Caco-2 (cell line): ENCODE data around the gene MRPL39. TPM values are rescaled to one million over a fixed set of nuclear protein-coding genes. Genes with fewer than 3 reads are reported as not detected.

Experiments used
- BruUV-seq: library from RNA; stranded (reverse); fragments of 400-500 nt; replicated peaks from 2 replicates; lab custom pipeline; 2021; lab: Mats Ljungman, UMichigan
- CTCF ChIA-PET: fragments of 300-600 bp; sonication (Branson Sonifier 250); formaldehyde crosslinking; loops from one replicate; lab custom pipeline; 2022; ENCODE audit warnings: antibody characterized with exemption; lab: Charles Lee
- POLR2A ChIA-PET: fragments of 300-600 bp; sonication (Branson Sonifier 250); formaldehyde crosslinking; loops from one replicate; lab custom pipeline; 2022; ENCODE audit warnings: antibody characterized with exemption; lab: Charles Lee
- DNase-seq, 2 experiments: peaks; one replicate each; pipeline versions ENCODE4 v3.0.0 to v3.0.0-alpha.2; 2020 to 2022
- H3K27me3 ChIP-seq: replicated peaks from 2 replicates; pipeline ENCODE4 v1.6.0; 2011; ENCODE audit warnings: low read length; ENCODE audit not compliant: control insufficient read depth, insufficient read depth
- H3K36me3 ChIP-seq: 2 replicates; pipeline ENCODE4 v1.5.1; 2011; ENCODE audit warnings: low read length; ENCODE audit not compliant: control insufficient read depth, insufficient read depth
- H3K4me1 ChIP-seq: fragments of 250-450 bp; sonication (Bioruptor Pico); 2 replicates; pipeline ENCODE4 v1.5.1; 2020; ENCODE audit warnings: mild to moderate bottlenecking
- H3K4me3 ChIP-seq: 2 replicates; pipeline ENCODE4 v1.5.1; 2011; ENCODE audit warnings: low read depth, mild to moderate bottlenecking, control low read depth, low read length
- H3K9me3 ChIP-seq: fragments of 250-450 bp; sonication (Bioruptor Pico); 2 replicates; pipeline ENCODE4 v1.5.1; 2020; ENCODE audit warnings: mild to moderate bottlenecking, moderate library complexity
- H3K27ac Mint-ChIP-seq: one replicate; pipeline ENCODE4 v1.8.0; 2022; ENCODE audit warnings: mixed read lengths; ENCODE audit not compliant: unreplicated experiment
- H3K27me3 Mint-ChIP-seq: one replicate; pipeline ENCODE4 v1.8.0; 2022; ENCODE audit warnings: mixed read lengths; ENCODE audit not compliant: insufficient read depth, unreplicated experiment
- H3K36me3 Mint-ChIP-seq: one replicate; pipeline ENCODE4 v1.8.0; 2022; ENCODE audit warnings: mild to moderate bottlenecking, mixed read lengths; ENCODE audit not compliant: insufficient read depth, unreplicated experiment
- H3K4me1 Mint-ChIP-seq: one replicate; pipeline ENCODE4 v1.8.0; 2022; ENCODE audit warnings: low read depth, mixed read lengths; ENCODE audit not compliant: unreplicated experiment
- H3K4me3 Mint-ChIP-seq: one replicate; pipeline ENCODE4 v1.8.0; 2022; ENCODE audit warnings: mild to moderate bottlenecking, moderate library complexity, mixed read lengths; ENCODE audit not compliant: unreplicated experiment
- H3K9me3 Mint-ChIP-seq: one replicate; pipeline ENCODE4 v1.8.0; 2022; ENCODE audit warnings: mixed read lengths; ENCODE audit not compliant: unreplicated experiment
- CTCF ChIP-seq, 2 experiments: fragments of 200-600 bp in 1 of 2; IDR thresholded peaks; 1 replicate in 1 of 2; 2 replicates in 1 of 2; pipeline versions ENCODE4 v1.5.1 to v1.8.0; 2011 to 2022; ENCODE audit warnings: antibody characterized with exemption in 1 of 2, control low read depth in 1 of 2, inconsistent platforms in 1 of 2, low read depth in 1 of 2, low read length in 1 of 2, mild to moderate bottlenecking in 1 of 2, moderate library complexity in 1 of 2; ENCODE audit not compliant: insufficient read depth in 1 of 2, severe bottlenecking in 1 of 2, unreplicated experiment in 1 of 2
- intact Hi-C: fragments of 100-400 bp; cut with micrococcal nuclease; formaldehyde crosslinking; loops from one replicate; pipeline ENCODE4 v1.10.0; 2022; ENCODE audit not compliant: unreplicated experiment
- total RNA-seq: library from RNA; stranded (reverse); gene quantifications from 2 replicates; pipeline ENCODE4 v1.2.3, GENCODE V29; 2022

MRPL39 gene
- total RNA-seq, 1 experiment from 2014 or later: 37.3 TPM

- Mint-ChIP-seq H3K4me1 (no peaks in the 10 kb centered on the region), H3K9me3 (no peaks in the 10 kb centered on the region), H3K36me3 (peaks cover 12% of the 10 kb centered on the region), H3K4me3 (no peak overlapping the region), H3K27me3 (no peaks in the 10 kb centered on the region), H3K27ac (no peak overlapping the region)
- Histone ChIP-seq H3K36me3 (no peaks in the 10 kb centered on the region), H3K4me1 (no peaks in the 10 kb centered on the region), H3K4me3 (no peak overlapping the region), H3K9me3 (no peaks in the 10 kb centered on the region), H3K27me3 (no peaks in the 10 kb centered on the region)
- TF ChIP-seq CTCF (IDR thresholded peaks at IDR 0.05; ENCODE audit: insufficient read depth in 1 of 2, low read depth in 1 of 2, low read length in 1 of 2, severe bottlenecking in 1 of 2, unreplicated experiment in 1 of 2): no peak
- intact Hi-C loops: no loop called here
- ChIA-PET POLR2A (no interaction called here), CTCF (no interaction called here)
- no TSS peak for BruUV-seq
- DNase-seq: no peak
These were observed 22.2 kb downstream of the MRPL39 start for GRCh38 chr21:25584833-25585676.

- no peaks in the 10 kb centered on the region for H3K27me3 Mint-ChIP-seq
- intact Hi-C loops: no loop called here
- Histone ChIP-seq H3K9me3 (no peaks in the 10 kb centered on the region), H3K36me3 (no peaks in the 10 kb centered on the region), H3K4me3 (no peak overlapping the region), H3K27me3 (no peaks in the 10 kb centered on the region), H3K4me1 (no peaks in the 10 kb centered on the region)
- no peak overlapping the region for H3K4me3 Mint-ChIP-seq
- ChIA-PET POLR2A (no interaction called here), CTCF (no interaction called here)
- no peaks in the 10 kb centered on the region for H3K9me3 Mint-ChIP-seq
- H3K27ac Mint-ChIP-seq: no peak overlapping the region
- no peak for DNase-seq
- no peak for TF ChIP-seq CTCF (IDR thresholded peaks at IDR 0.05; ENCODE audit: insufficient read depth in 1 of 2, low read depth in 1 of 2, low read length in 1 of 2, severe bottlenecking in 1 of 2, unreplicated experiment in 1 of 2)
- no peaks in the 10 kb centered on the region for H3K4me1 Mint-ChIP-seq
- peaks cover 5% of the 10 kb centered on the region for H3K36me3 Mint-ChIP-seq
- BruUV-seq: no TSS peak
These were observed 23.7 kb downstream of the MRPL39 start for GRCh38 chr21:25583370-25584130.

- POLR2A ChIA-PET: no interaction called here
- DNase-seq: no peak
These were observed 24.4 kb downstream of the MRPL39 start for GRCh38 chr21:25582888-25583287.

More at GRCh38 chr21:25582888-25583287, 24.4 kb downstream of the MRPL39 start:
- no peak overlapping the region for H3K27ac Mint-ChIP-seq
- Histone ChIP-seq H3K4me1 (no peaks in the 10 kb centered on the region), H3K9me3 (no peaks in the 10 kb centered on the region), H3K36me3 (no peaks in the 10 kb centered on the region), H3K4me3 (no peak overlapping the region), H3K27me3 (no peaks in the 10 kb centered on the region)
- no peaks in the 10 kb centered on the region for H3K4me1 Mint-ChIP-seq
- CTCF ChIA-PET: no interaction called here
- no peaks in the 10 kb centered on the region for H3K9me3 Mint-ChIP-seq
- peaks cover 5% of the 10 kb centered on the region for H3K36me3 Mint-ChIP-seq
- TF ChIP-seq CTCF (IDR thresholded peaks at IDR 0.05; ENCODE audit: insufficient read depth in 1 of 2, low read depth in 1 of 2, low read length in 1 of 2, severe bottlenecking in 1 of 2, unreplicated experiment in 1 of 2): no peak
- no TSS peak for BruUV-seq
- no peaks in the 10 kb centered on the region for H3K27me3 Mint-ChIP-seq
- intact Hi-C loops: no loop called here
- H3K4me3 Mint-ChIP-seq: no peak overlapping the region
